ENCODE results near the gene GRIN2C. TPM values are rescaled to one million over a fixed set of nuclear protein-coding genes. Genes with fewer than 3 reads are reported as not detected.

Gene GRIN2C
- total RNA-seq, 3 donors from 2014 or later (not counting 1 experiment from before 2014, with no cell fraction given) = not detected

DNA sequence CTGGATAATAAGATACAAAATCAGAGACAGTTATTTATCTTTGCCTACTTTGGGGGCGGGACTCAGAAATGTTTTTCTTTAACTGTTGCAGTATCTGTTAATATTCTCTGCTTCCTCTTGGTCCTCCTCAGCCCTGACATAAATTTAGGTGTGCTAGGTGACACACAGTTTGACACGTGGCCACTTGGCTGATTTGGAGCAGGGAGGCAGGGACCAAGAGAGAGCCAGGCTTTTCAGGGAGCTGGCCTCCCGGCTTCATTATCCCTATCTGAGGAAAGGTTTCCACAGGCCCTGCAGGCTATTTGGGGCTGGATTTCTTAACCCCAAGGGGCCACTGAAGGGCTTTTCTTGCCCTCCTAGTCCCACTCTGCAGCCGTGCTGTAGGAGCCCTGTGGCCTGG is 63.5 kb downstream of the GRIN2C start:
- H3K9me3 Mint-ChIP-seq = no peaks in the 10 kb centered on the region
- intact Hi-C loops (cut with micrococcal nuclease) = no loop called here

DNA sequence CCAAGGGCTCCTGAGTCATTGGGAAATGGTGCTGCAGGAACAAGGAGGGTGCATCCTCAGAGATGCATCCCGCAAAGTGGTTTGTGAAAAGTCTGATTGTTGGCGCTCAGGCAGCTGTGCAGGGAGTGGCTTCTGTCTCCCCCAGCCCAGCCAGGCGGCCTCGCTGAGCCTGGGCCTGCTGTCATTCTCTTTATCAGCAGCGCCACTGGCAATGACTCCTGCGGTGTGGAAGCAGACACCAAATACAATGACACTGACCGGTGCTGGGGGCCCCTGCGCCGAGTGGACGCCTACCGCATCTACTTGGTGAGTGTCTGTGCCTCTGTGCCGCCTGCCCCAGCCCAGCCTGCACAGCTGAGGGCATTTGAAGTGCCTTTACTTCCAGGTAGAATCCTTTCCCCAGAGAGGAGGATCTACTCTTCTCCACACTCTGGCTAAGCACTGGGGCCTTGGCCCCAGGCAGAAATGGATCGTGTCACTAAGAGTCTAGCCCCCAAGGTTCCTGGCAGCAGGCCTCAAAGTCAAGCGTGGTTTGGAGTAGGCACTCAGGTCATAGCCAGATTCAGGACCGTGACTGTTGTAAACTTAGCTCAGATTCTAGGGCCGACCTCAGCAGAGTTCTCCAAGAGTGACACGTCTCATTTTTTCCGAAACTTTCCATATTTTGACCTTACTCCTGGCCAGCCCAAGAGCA is 64.2 kb downstream of the GRIN2C start:
- ATAC-seq = no peak
- H3K36me3 Mint-ChIP-seq = no peaks in the 10 kb centered on the region
- no peak overlapping the region for H3K4me3 Mint-ChIP-seq
- H3K27me3 Mint-ChIP-seq (ENCODE audit: low read depth in 2 of 2) = no peaks in the 10 kb centered on the region
- Histone ChIP-seq H3K36me3 (ENCODE audit: control insufficient read depth, insufficient read depth, low read length) (peaks cover 52% of the 10 kb centered on the region), H3K4me3 (ENCODE audit: low read length) (no peak overlapping the region), H3K27me3 (ENCODE audit: control insufficient read depth, insufficient read depth, low read length) (no peaks in the 10 kb centered on the region), H3K9me3 (ENCODE audit: control insufficient read depth, insufficient read depth, low read length) (no peaks in the 10 kb centered on the region), H3K27ac (ENCODE audit: low read length) (no peak overlapping the region), H3K4me1 (ENCODE audit: control insufficient read depth, insufficient read depth, low read length) (peaks cover 14% of the 10 kb centered on the region)
- H3K27ac Mint-ChIP-seq = no peak overlapping the region
- WGBS (ENCODE audit: insufficient coverage) = 93% methylated on average over 18 of the region's 18 CpGs
- H3K9me3 Mint-ChIP-seq = no peaks in the 10 kb centered on the region
- no peak for DNase-seq
- intact Hi-C loops (cut with micrococcal nuclease) = no loop called here
- TF ChIP-seq, protein P1, sequence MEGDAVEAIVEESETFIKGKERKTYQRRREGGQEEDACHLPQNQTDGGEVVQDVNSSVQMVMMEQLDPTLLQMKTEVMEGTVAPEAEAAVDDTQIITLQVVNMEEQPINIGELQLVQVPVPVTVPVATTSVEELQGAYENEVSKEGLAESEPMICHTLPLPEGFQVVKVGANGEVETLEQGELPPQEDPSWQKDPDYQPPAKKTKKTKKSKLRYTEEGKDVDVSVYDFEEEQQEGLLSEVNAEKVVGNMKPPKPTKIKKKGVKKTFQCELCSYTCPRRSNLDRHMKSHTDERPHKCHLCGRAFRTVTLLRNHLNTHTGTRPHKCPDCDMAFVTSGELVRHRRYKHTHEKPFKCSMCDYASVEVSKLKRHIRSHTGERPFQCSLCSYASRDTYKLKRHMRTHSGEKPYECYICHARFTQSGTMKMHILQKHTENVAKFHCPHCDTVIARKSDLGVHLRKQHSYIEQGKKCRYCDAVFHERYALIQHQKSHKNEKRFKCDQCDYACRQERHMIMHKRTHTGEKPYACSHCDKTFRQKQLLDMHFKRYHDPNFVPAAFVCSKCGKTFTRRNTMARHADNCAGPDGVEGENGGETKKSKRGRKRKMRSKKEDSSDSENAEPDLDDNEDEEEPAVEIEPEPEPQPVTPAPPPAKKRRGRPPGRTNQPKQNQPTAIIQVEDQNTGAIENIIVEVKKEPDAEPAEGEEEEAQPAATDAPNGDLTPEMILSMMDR (IDR thresholded peaks at IDR 0.05) = no peak
- peaks cover 10 to 13% of the 10 kb centered on the region in 2 donors for H3K4me1 Mint-ChIP-seq

More for the DNA sequence above, 63.5 kb downstream of the GRIN2C start:
- H3K27me3 Mint-ChIP-seq (ENCODE audit: low read depth in 2 of 2) = no peaks in the 10 kb centered on the region
- H3K36me3 ChIP-seq (ENCODE audit: control insufficient read depth, insufficient read depth, low read length) = peaks cover 55% of the 10 kb centered on the region
- H3K4me3 ChIP-seq (ENCODE audit: low read length) = no peak overlapping the region
- no peak for DNase-seq
- no peak overlapping the region for H3K27ac ChIP-seq (ENCODE audit: low read length)
- ATAC-seq = no peak
- no peaks in the 10 kb centered on the region for H3K27me3 ChIP-seq (ENCODE audit: control insufficient read depth, insufficient read depth, low read length)
- H3K4me3 Mint-ChIP-seq = no peak overlapping the region
- no peaks in the 10 kb centered on the region for H3K36me3 Mint-ChIP-seq
- WGBS (ENCODE audit: insufficient coverage) = 97% methylated on average over 4 of the region's 4 CpGs
- H3K4me1 ChIP-seq (ENCODE audit: control insufficient read depth, insufficient read depth, low read length) = peaks cover 6% of the 10 kb centered on the region
- H3K27ac Mint-ChIP-seq = no peak overlapping the region
- no peaks in the 10 kb centered on the region for H3K9me3 ChIP-seq (ENCODE audit: control insufficient read depth, insufficient read depth, low read length)
- H3K4me1 Mint-ChIP-seq = peaks cover 5 to 6% of the 10 kb centered on the region in 2 donors
- TF ChIP-seq, protein P1 (IDR thresholded peaks at IDR 0.05) = no peak

DNA sequence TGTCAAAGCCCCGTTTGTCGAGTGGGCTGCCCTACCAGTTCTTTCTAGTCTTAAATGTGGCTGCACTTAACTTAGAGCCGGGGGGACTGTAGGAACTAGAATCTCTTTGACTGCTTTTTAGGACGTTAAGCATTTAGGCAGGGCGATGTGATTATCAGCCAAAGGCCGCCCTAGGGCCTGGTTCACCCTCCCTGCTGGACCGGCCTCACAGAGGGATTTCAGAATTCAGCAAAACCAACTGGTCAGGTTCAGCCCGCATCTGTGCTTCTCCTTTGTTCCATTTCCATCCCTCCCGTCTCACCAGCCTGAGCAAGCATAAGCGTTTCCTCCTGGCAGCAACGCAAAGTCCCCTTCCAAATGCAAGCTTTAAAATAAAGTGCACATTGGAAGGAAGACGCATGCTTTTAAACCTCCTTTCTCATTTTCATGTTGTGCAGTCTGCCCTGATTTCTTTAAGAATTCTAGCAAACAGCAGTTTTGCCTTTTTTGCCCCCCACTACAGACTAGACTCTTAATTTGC is 67.0 kb downstream of the GRIN2C start:
- ATAC-seq = no peak
- no peaks in the 10 kb centered on the region for H3K36me3 Mint-ChIP-seq
- 94% methylated on average over 12 of the region's 12 CpGs for WGBS (ENCODE audit: insufficient coverage)
- no peak overlapping the region for H3K4me3 Mint-ChIP-seq
- TF ChIP-seq, protein P1 (IDR thresholded peaks at IDR 0.05) = no peak
- no peak for DNase-seq
- H3K9me3 Mint-ChIP-seq = no peaks in the 10 kb centered on the region
- Histone ChIP-seq H3K4me1 (ENCODE audit: control insufficient read depth, insufficient read depth, low read length) (peaks cover 21% of the 10 kb centered on the region), H3K4me3 (ENCODE audit: low read length) (no peak overlapping the region), H3K27me3 (ENCODE audit: control insufficient read depth, insufficient read depth, low read length) (no peaks in the 10 kb centered on the region), H3K36me3 (ENCODE audit: control insufficient read depth, insufficient read depth, low read length) (peaks cover 48% of the 10 kb centered on the region), H3K9me3 (ENCODE audit: control insufficient read depth, insufficient read depth, low read length) (no peaks in the 10 kb centered on the region), H3K27ac (ENCODE audit: low read length) (no peak overlapping the region)
- H3K4me1 Mint-ChIP-seq = peaks cover 12 to 16% of the 10 kb centered on the region in 2 donors
- H3K27me3 Mint-ChIP-seq (ENCODE audit: low read depth in 2 of 2) = no peaks in the 10 kb centered on the region
- intact Hi-C loops (cut with micrococcal nuclease) = no loop called here
- H3K27ac Mint-ChIP-seq = no peak overlapping the region

Other genes with a start within 250 kb of the GRIN2C start
- 1 to 10 TPM; 6.9 to 10.0 (median 8.9) TPM for gene CD300E, start 236.1 kb downstream of the GRIN2C start, total RNA-seq
- 10 to 100 TPM in 1 of 3 donors, 1 to 10 TPM in 2; 1.9 to 10.6 (median 8.7) TPM for gene CD300LF, start 147.0 kb downstream of the GRIN2C start, total RNA-seq
- 100 to 1,000 TPM; 150 to 184 (median 169) TPM for gene RAB37, start 122.6 kb downstream of the GRIN2C start, total RNA-seq
- 100 to 1,000 TPM; 323 to 372 (median 362) TPM for gene NHERF1, start 111.3 kb downstream of the GRIN2C start, total RNA-seq
- 10 to 100 TPM; 20.0 to 27.2 (median 24.8) TPM for gene NAT9, start 83.5 kb downstream of the GRIN2C start, total RNA-seq
- 1 to 10 TPM; 4.5 to 9.1 (median 7.8) TPM for gene FDXR, start 13.1 kb upstream of the GRIN2C start, total RNA-seq
- not detected for gene FADS6, start 33.7 kb upstream of the GRIN2C start, total RNA-seq
- not detected for gene USH1G, start 63.4 kb upstream of the GRIN2C start, total RNA-seq
- not detected for gene OTOP2, start 64.4 kb upstream of the GRIN2C start, total RNA-seq
- not detected for gene OTOP3, start 76.0 kb upstream of the GRIN2C start, total RNA-seq
- 1 to 10 TPM in 2 of 3 donors, under 1 TPM in 1; 0.66 to 9.5 (median 2.8) TPM for gene HID1, start 112.9 kb upstream of the GRIN2C start, total RNA-seq
- gene CDR2L, start 127.7 kb upstream of the GRIN2C start, total RNA-seq = under 1 TPM in 2 of 3 donors, not detected in 1; 0.14 to 0.23 TPM
- gene MRPL58, start 152.8 kb upstream of the GRIN2C start, total RNA-seq = 10 to 100 TPM in 2 of 3 donors, 1 to 10 TPM in 1; 9.0 to 15.7 (median 12.9) TPM
- gene ATP5PD, start 187.1 kb upstream of the GRIN2C start, total RNA-seq = 10 to 100 TPM; 74.7 to 96.3 (median 75.2) TPM
- 10 to 100 TPM; 17.4 to 27.0 (median 24.7) TPM for gene KCTD2, start 187.3 kb upstream of the GRIN2C start, total RNA-seq
- gene SLC16A5, start 228.1 kb upstream of the GRIN2C start, total RNA-seq = 10 to 100 TPM in 1 of 3 donors, 1 to 10 TPM in 2; 6.3 to 11.2 (median 10.0) TPM

Measured in natural killer cell (primary cell).